MCF 10A (cell line): Measurements from ENCODE around the gene ACYP2. TPM values are rescaled to one million over a fixed set of nuclear protein-coding genes. Genes with fewer than 3 reads are reported as not detected.

Experiments
- BruUV-seq: library from RNA; stranded (reverse); fragments of 400-500 nt; replicated peaks from 2 replicates; lab custom pipeline; 2021; lab: Mats Ljungman, UMichigan
- CTCF ChIA-PET: fragments of 300-600 bp; sonication (Branson Sonifier 250); formaldehyde crosslinking; extraction: SDS; loops from one replicate; lab custom pipeline; 2021; ENCODE audit warnings: antibody characterized with exemption, inconsistent platforms; lab: Yijun Ruan, JAX
- POLR2A ChIA-PET: fragments of 300-600, 350-650 bp; sonication (Branson Sonifier 250); formaldehyde crosslinking; extraction: SDS; loops from one replicate; lab custom pipeline; 2020; ENCODE audit warnings: antibody characterized with exemption, inconsistent platforms; lab: Yijun Ruan, JAX
- DNase-seq: peaks from one replicate; pipeline ENCODE4 v3.0.0-alpha.2; 2018; ENCODE audit not compliant: unreplicated experiment
- H3K27ac Mint-ChIP-seq: one replicate; pipeline ENCODE4 v1.8.0; 2022; ENCODE audit warnings: mild to moderate bottlenecking, low read depth, mixed read lengths; ENCODE audit not compliant: unreplicated experiment
- H3K27me3 Mint-ChIP-seq: one replicate; pipeline ENCODE4 v1.8.0; 2022; ENCODE audit warnings: mixed read lengths; ENCODE audit not compliant: insufficient read depth, unreplicated experiment
- H3K36me3 Mint-ChIP-seq: one replicate; pipeline ENCODE4 v1.8.0; 2022; ENCODE audit warnings: mild to moderate bottlenecking, moderate library complexity, mixed read lengths; ENCODE audit not compliant: insufficient read depth, unreplicated experiment
- H3K4me1 Mint-ChIP-seq: one replicate; pipeline ENCODE4 v1.8.0; 2022; ENCODE audit warnings: mixed read lengths; ENCODE audit not compliant: insufficient read depth, unreplicated experiment
- H3K4me3 Mint-ChIP-seq: one replicate; pipeline ENCODE4 v1.8.0; 2022; ENCODE audit warnings: mild to moderate bottlenecking, moderate library complexity, mixed read lengths; ENCODE audit not compliant: unreplicated experiment
- H3K9me3 Mint-ChIP-seq: one replicate; pipeline ENCODE4 v1.8.0; 2022; ENCODE audit warnings: mixed read lengths; ENCODE audit not compliant: unreplicated experiment
- intact Hi-C: fragments of 100-400 bp; cut with micrococcal nuclease; formaldehyde crosslinking; loops from 2 replicates; pipeline ENCODE4 v1.14.1; 2022
- total RNA-seq: library from RNA; stranded (reverse); gene quantifications from 2 replicates; pipeline ENCODE4 v1.2.3, GENCODE V29; 2022
- TF ChIP-seq, protein P1 (sequence below): fragments of 200-600 bp; IDR thresholded peaks from one replicate; pipeline ENCODE4 v1.8.0; 2022; ENCODE audit warnings: antibody characterized with exemption, mild to moderate bottlenecking; ENCODE audit not compliant: unreplicated experiment

ACYP2 gene
- total RNA-seq, 1 experiment from 2014 or later = 14.3 TPM

- no peak for DNase-seq
- BruUV-seq = no TSS peak
- H3K27ac Mint-ChIP-seq = no peak overlapping the region
- H3K36me3 Mint-ChIP-seq = no peaks in the 10 kb centered on the region
- TF ChIP-seq, protein P1, sequence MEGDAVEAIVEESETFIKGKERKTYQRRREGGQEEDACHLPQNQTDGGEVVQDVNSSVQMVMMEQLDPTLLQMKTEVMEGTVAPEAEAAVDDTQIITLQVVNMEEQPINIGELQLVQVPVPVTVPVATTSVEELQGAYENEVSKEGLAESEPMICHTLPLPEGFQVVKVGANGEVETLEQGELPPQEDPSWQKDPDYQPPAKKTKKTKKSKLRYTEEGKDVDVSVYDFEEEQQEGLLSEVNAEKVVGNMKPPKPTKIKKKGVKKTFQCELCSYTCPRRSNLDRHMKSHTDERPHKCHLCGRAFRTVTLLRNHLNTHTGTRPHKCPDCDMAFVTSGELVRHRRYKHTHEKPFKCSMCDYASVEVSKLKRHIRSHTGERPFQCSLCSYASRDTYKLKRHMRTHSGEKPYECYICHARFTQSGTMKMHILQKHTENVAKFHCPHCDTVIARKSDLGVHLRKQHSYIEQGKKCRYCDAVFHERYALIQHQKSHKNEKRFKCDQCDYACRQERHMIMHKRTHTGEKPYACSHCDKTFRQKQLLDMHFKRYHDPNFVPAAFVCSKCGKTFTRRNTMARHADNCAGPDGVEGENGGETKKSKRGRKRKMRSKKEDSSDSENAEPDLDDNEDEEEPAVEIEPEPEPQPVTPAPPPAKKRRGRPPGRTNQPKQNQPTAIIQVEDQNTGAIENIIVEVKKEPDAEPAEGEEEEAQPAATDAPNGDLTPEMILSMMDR = no peak
- POLR2A ChIA-PET = interaction anchor here (0.6 kb wide), 1 partner anchor 73 kb away, joined by 3 read pairs; the partner anchor contains the start of gene TSPYL6
- intact Hi-C loops = no loop called here
- CTCF ChIA-PET = no interaction called here
- no peak overlapping the region for H3K4me3 Mint-ChIP-seq
- no peaks in the 10 kb centered on the region for H3K27me3 Mint-ChIP-seq
- H3K4me1 Mint-ChIP-seq = no peaks in the 10 kb centered on the region
- no peaks in the 10 kb centered on the region for H3K9me3 Mint-ChIP-seq
Observed at GRCh38 chr2:54183281-54183680, 67.9 kb downstream of the ACYP2 start.

- POLR2A ChIA-PET = no interaction called here
- no peak overlapping the region for H3K27ac Mint-ChIP-seq
- DNase-seq = no peak
- no peaks in the 10 kb centered on the region for H3K36me3 Mint-ChIP-seq
- TF ChIP-seq, protein P1 = no peak
- intact Hi-C loops = no loop called here
- H3K27me3 Mint-ChIP-seq = no peaks in the 10 kb centered on the region
- BruUV-seq = no TSS peak
- no peak overlapping the region for H3K4me3 Mint-ChIP-seq
- H3K9me3 Mint-ChIP-seq = no peaks in the 10 kb centered on the region
- CTCF ChIA-PET = no interaction called here
- no peaks in the 10 kb centered on the region for H3K4me1 Mint-ChIP-seq
Observed at GRCh38 chr2:54183972-54184371, 68.6 kb downstream of the ACYP2 start.

DNA sequence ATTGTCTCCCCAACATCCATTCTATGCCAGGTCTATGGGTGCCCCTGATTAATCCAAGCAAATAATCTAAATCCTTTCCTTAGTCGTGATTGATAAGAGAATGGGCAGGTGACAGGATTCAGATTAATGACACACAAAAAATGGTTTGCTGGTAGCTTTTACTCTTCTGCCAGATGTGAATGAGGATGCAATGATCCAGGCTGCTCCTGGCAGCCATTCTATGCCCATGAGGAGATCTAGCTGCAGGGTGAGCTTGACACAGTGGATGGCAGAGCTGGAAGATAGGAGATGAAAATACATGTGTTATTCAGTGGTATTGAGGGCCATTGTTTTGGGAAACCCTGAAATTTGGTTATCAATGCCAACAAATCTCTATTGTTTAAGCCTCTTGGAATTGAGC, 69.7 kb downstream of the ACYP2 start:
- intact Hi-C loops = no loop called here
- no peak for DNase-seq
- no peaks in the 10 kb centered on the region for H3K36me3 Mint-ChIP-seq
- CTCF ChIA-PET = interaction anchor here (0.6 kb wide), 1 partner anchor 8 kb away, joined by 3 read pairs; no protein-coding TSS in a partner anchor
- H3K27me3 Mint-ChIP-seq = no peaks in the 10 kb centered on the region
- BruUV-seq = no TSS peak
- TF ChIP-seq, protein P1 = no peak
- POLR2A ChIA-PET = no interaction called here
- H3K4me1 Mint-ChIP-seq = no peaks in the 10 kb centered on the region
- no peaks in the 10 kb centered on the region for H3K9me3 Mint-ChIP-seq
- H3K27ac Mint-ChIP-seq = no peak overlapping the region
- no peak overlapping the region for H3K4me3 Mint-ChIP-seq

GRCh38 chr2:54187331-54187730, 71.9 kb downstream of the ACYP2 start:
- POLR2A ChIA-PET = no interaction called here
- H3K4me1 Mint-ChIP-seq = no peaks in the 10 kb centered on the region
- CTCF ChIA-PET = interaction anchor here (0.6 to 1.6 kb wide), 4 partner anchors 10 to 203 kb away, joined by 3 to 7 read pairs (median 4); no protein-coding TSS in a partner anchor
- no peak for DNase-seq
- no peaks in the 10 kb centered on the region for H3K27me3 Mint-ChIP-seq
- no peaks in the 10 kb centered on the region for H3K9me3 Mint-ChIP-seq
- no TSS peak for BruUV-seq
- H3K36me3 Mint-ChIP-seq = no peaks in the 10 kb centered on the region
- no peak overlapping the region for H3K27ac Mint-ChIP-seq
- TF ChIP-seq, protein P1 = no peak
- no peak overlapping the region for H3K4me3 Mint-ChIP-seq
- intact Hi-C loops = no loop called here
